ENCODE data around the gene MAPK1. TPM values are rescaled to one million over a fixed set of nuclear protein-coding genes. Genes with fewer than 3 reads are reported as not detected.
"Not testable (repeated sequence)": the region's sequence is repeated elsewhere in the genome, so short reads cannot be mapped to it uniquely, and the experiment has no call there.

MAPK1 gene
- total RNA-seq, 1 donor from 2014 or later = 135 TPM

GRCh38 chr22:21802056-21802455 lies 65.4 kb downstream of the MAPK1 start:
- no peak for ATAC-seq
- DNase-seq (ENCODE audit: low spot score) = no peak
- intact Hi-C loops (cut with DNase I) = no loop called here

GRCh38 chr22:21801304-21801644 lies 66.2 kb downstream of the MAPK1 start:
- ATAC-seq; intact Hi-C loops (cut with DNase I); DNase-seq (ENCODE audit: low spot score): not testable (repeated sequence)

GRCh38 chr22:21800552-21801303 lies 66.7 kb downstream of the MAPK1 start:
- ATAC-seq (no peak), DNase-seq (ENCODE audit: low spot score) (no peak)
- intact Hi-C loops (cut with DNase I) = no loop called here

DNA sequence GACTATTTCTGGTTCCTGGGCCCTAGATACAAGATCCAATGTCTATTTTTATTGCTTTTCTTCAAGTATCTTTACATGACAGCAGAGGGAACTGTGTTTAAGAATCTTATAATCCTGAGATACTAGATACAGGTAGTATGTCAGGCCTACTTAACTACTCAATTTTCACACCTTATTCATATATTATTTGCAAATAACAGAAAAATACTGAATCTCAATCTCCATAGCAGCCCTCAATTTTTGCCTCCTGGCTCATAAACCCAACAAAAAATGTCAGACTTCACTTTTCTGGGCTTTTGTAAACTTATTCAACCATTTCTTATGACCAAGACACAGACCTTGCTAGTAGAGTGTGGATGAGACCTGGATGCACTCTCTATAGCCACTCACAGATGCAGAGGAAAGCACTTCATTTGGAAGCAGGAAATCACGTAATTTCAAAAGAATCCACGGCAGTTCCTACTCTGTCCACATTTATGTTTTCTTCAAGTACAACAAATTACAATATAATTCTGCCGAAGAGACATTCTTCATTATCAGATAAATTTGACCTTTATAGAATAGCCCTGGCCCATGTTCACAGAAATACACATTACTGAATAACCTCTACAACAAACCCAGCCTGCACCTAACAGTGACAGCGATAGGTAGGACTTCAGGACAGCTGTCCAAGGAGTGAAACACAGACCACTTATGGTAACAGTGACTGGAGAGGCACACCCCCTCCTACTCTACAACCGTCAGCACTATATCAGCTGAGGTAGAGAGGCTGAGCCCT lies 69.8 kb downstream of the MAPK1 start:
- no peak for ATAC-seq
- no peak for DNase-seq (ENCODE audit: low spot score)
- intact Hi-C loops (cut with DNase I) = no loop called here

DNA sequence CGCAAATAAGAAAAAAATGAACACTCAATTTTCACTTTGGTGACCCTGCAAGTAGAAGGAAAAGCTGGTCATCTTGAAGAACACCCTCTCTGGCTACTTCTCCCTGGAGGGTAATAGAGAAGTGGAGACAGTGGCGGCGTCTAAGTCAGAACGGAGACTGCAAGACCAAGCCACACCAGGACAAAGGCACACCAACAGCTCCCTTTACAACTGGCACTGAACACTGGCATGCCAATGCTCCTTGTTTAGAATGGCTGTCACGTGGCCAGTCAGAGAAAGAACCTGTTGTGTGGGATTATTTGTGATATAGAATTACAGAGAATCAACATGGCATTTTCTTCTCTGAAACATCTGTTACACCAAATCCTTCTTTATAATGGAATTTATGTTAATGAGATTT lies 70.6 kb downstream of the MAPK1 start:
- intact Hi-C loops (cut with DNase I) = no loop called here
- DNase-seq (ENCODE audit: low spot score) (no peak), ATAC-seq (no peak)

DNA sequence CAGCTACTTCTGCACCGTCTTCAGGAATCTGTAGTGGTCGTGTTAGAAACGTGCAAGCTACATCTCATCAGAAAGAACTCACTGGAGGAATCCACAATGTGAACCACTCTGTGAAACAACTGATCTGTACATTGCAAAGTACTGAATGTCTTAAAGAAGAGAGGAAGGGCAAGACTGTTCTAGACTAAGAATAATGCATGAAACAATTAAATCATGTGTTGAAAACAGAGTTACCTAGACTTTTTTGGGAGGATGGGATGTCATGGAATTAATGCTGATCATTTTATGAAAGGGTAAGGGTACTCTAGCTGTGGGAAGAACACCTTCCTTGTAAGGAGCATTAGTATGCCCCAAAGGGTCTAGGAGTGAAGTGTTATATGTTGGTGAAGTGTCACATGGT lies 71.2 kb downstream of the MAPK1 start:
- ATAC-seq (no peak), DNase-seq (ENCODE audit: low spot score) (no peak)
- intact Hi-C loops (cut with DNase I) = no loop called here

DNA sequence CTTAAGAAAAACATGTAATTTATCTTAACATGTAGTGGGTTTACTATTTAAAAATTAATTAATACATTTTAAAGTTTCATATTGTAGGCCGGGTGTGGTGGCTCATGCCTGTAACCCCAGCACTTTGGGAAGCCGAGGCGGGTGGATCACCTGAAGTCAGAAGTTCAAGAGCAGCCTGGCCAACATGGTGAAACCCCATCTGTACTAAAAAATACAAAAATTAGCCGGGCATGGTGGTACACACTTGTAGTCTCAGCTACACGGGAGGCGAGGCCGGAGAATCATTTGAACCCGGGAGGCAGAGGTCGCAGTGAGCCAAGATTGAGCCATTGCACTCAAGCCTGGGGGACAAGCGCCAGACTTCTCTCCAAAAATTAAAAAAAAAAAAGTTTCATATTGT lies 73.7 kb downstream of the MAPK1 start:
- intact Hi-C loops (cut with DNase I); ATAC-seq; DNase-seq (ENCODE audit: low spot score): not testable (repeated sequence)

- intact Hi-C loops (cut with DNase I) = no loop called here
- no peak for ATAC-seq
Measured at GRCh38 chr22:21791635-21792625, 75.5 kb downstream of the MAPK1 start.

GRCh38 chr22:21790849-21791610 lies 76.4 kb downstream of the MAPK1 start:
- intact Hi-C loops (cut with DNase I); ATAC-seq; DNase-seq (ENCODE audit: low spot score): not testable (repeated sequence)

More at GRCh38 chr22:21791635-21792625, 75.5 kb downstream of the MAPK1 start:
- no peak for DNase-seq (ENCODE audit: low spot score)

GRCh38 chr22:21790359-21790758 lies 77.1 kb downstream of the MAPK1 start:
- intact Hi-C loops (cut with DNase I) = no loop called here
- no peak for DNase-seq (ENCODE audit: low spot score)
- ATAC-seq = no peak

- ATAC-seq; intact Hi-C loops (cut with DNase I); DNase-seq (ENCODE audit: low spot score): not testable (repeated sequence)
Measured at GRCh38 chr22:21787565-21787964, 79.9 kb downstream of the MAPK1 start.

- intact Hi-C loops (cut with DNase I) = no loop called here
- no peak for ATAC-seq
- DNase-seq (ENCODE audit: low spot score) = no peak
Measured at GRCh38 chr22:21780259-21780658, 87.2 kb downstream of the MAPK1 start.

- intact Hi-C loops (cut with DNase I) = no loop called here
- no peak for ATAC-seq
- no peak for DNase-seq (ENCODE audit: low spot score)
Measured at GRCh38 chr22:21779444-21779843, 88.0 kb downstream of the MAPK1 start.

GRCh38 chr22:21778705-21779363 lies 88.6 kb downstream of the MAPK1 start:
- DNase-seq (ENCODE audit: low spot score) (no peak), ATAC-seq (no peak)
- intact Hi-C loops (cut with DNase I) = no loop called here

- ATAC-seq (no peak), DNase-seq (ENCODE audit: low spot score) (peak; percentile 26)
- intact Hi-C loops (cut with DNase I) = no loop called here
Measured at GRCh38 chr22:21771631-21771976, 95.8 kb downstream of the MAPK1 start.

- ATAC-seq (no peak), DNase-seq (ENCODE audit: low spot score) (peak; percentile 25)
- intact Hi-C loops (cut with DNase I) = no loop called here
Measured at GRCh38 chr22:21768435-21768834, 99.0 kb downstream of the MAPK1 start.

GRCh38 chr22:21766691-21767462 lies 100.6 kb downstream of the MAPK1 start:
- ATAC-seq (no peak), DNase-seq (ENCODE audit: low spot score) (no peak)
- intact Hi-C loops (cut with DNase I) = no loop called here

Data from sciatic nerve (tissue), 2 donors.